Measurements from ENCODE around the gene KCNJ10.

Gene KCNJ10

DNA sequence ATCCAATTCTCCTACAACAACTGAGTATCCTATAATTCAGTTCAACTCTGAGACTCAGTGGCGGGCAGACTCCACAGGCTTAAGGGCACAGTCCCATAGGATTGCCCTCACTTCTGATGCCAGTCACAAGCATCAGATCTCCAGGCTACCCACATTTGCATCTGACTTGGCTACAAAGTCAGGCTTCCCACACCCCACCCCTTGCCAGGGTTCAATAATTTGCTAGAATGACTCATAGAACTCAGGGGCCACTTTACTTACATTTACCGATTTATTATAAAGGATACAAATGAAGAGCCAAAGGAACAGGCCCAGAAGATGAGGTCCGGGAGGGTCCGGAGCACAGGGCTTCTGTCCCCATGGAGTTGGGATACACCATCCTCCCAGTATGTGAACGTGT is 80.0 kb downstream of the KCNJ10 start:
- DNase-seq (ENCODE audit: low spot score) = no peak

DNA sequence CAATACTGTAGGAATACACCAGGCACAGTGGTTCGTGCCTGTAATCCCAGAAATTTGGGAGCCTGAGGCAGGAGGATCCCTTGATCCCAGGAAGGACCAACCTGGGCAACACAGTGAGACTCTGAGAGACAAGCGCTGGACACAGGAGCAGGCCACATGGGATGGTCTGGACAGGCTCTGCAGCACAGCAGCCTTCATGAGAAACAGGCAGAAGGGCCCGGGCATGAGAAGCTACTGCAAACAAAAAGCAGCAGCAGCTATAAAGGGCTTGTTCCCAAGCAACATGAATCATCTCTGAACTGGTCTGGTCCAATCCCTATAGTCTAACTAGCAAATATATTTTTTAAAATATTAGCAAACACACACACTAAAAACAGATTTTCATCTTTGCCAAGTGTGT is 80.4 kb downstream of the KCNJ10 start:
- DNase-seq (ENCODE audit: low spot score) = no peak

GRCh38 chr1:159988006-159988405 is 82.0 kb downstream of the KCNJ10 start:
- DNase-seq (ENCODE audit: low spot score) = no peak

GRCh38 chr1:159987186-159987585 is 82.8 kb downstream of the KCNJ10 start:
- DNase-seq (ENCODE audit: low spot score) = no peak

GRCh38 chr1:159986531-159986930 is 83.4 kb downstream of the KCNJ10 start:
- DNase-seq (ENCODE audit: low spot score) = no peak

DNA sequence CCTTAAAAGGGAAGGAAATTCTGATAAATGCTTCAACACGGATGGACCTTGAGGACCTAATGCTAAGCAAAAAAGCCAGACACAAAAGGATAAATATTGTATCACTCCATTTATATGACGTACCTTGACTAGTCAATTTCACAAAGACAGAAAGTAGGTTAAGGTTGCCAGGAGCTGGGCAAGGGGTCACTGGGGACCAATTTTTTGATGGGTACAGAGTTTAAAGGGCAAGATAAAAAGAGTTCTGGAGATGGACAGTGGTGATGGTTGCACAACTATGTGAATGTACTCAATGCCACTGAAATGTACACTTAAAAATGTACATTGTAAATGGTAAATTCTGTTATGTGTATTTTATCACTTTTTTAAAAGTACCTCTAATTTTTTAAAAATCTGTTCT is 83.9 kb downstream of the KCNJ10 start:
- no peak for DNase-seq (ENCODE audit: low spot score)

- no peak for DNase-seq (ENCODE audit: low spot score)
These were observed 84.5 kb downstream of the KCNJ10 start for GRCh38 chr1:159985473-159985872.

GRCh38 chr1:159983681-159984080 is 86.3 kb downstream of the KCNJ10 start:
- DNase-seq (ENCODE audit: low spot score) = no peak

DNA sequence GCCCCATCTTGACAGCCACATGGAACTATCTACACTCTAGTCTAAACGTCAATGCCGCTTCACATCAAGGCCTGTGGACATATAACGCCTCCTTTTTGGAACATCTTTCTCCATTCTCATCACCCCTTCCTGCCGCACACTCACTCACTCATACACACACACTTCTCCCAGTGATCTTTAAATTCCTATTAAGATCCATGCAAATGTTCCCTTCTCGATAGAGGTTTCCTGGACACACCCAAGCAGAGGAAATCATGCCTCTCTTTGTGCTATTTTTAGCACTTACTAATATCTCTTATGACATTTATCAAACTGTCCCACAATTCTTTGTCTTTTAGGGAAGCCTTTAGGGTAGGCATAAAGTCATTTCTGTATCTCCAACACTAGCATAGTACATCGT is 87.7 kb downstream of the KCNJ10 start:
- no peak for DNase-seq (ENCODE audit: low spot score)

GRCh38 chr1:159981351-159982055 is 88.5 kb downstream of the KCNJ10 start:
- DNase-seq (ENCODE audit: low spot score) = no peak

DNA sequence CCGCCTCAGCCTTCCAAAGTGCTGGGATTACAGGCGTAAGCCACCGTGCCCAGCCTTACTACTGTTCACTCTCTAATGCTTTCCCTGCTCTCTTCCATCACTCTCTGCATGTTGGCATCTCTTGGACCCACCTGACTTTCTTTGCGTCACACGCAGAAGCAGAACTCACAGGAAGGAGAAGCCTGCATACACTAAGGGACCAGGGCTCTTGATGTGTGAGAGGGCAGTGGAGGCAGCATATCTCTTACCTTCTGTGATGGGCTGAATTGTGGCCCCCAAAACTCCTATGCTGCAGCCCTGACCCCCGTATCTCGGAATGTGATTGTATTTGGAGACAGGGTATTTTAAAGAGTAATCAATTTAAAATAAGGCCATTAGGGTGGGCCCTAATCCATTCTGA is 89.2 kb downstream of the KCNJ10 start:
- DNase-seq (ENCODE audit: low spot score) = no peak

DNA sequence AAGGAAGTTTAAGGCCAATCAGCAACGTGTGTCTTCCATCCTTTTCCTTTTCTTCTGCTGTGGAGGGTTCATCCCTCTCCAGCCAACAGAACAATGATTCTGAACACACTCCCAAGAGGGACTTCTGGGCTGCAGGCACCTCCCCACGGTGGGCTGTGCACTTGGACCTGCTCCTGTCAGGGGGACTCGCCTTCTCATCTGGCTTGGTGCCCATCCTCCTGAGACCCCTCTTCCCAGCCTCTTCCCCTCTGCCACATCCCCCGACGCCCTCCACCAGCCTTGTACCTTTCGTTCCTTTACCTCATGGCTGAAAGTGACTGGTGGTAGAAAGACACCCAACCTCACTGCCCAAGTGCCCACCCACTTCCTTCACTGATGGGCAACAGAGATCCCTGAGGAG is 89.9 kb downstream of the KCNJ10 start:
- DNase-seq (ENCODE audit: low spot score) = no peak

GRCh38 chr1:159979257-159979656 is 90.7 kb downstream of the KCNJ10 start:
- DNase-seq (ENCODE audit: low spot score) = no peak

DNA sequence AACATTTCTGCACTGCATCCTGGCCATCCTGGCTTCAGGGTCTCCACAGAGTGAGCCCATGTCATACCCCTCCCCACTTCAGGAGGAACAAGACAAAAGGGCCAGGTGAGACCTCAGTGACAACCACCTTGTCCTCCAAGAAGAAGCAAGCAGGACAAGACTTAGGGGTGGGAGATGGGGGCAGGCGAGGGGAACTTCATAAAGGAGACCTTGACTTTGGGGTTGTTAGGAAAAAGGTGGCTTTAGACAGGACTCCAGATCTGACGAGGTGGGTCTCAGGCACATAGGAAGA is 91.9 kb downstream of the KCNJ10 start:
- DNase-seq (ENCODE audit: low spot score) = no peak

DNA sequence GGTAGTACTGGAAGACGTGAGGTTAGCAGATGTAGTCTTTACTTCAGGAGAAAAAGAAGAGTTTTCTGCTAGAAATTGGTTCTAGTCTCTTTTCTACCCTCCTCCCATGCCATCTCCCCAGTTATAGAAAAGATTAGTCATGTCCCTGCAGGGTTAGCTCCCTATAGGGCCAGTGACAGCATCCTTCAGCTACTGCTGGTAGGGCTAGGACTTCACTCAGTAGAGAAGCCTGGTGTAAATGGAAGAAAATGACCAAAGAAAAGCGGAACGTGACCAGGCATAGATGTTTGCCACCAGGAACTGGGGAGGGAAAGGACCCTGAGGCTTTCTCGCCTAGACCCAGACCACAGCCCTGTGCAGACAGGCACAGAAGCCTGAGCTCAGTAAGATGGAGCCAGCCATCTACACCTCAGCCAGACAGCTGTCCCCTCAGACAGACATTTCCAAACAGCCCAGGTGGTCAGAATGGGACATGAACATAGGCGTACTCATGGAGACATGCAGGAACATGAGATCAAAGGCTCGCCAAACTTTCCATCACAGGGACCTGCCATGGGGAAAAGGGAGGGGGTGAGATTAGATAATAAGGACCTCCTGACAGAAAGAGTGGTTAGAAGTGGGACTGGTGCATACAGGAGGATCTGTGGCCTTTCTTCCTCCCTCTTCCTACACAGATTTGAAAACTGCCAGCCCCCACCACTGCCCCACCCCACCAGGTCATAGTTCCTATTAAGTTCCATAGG is 92.4 kb downstream of the KCNJ10 start:
- DNase-seq (ENCODE audit: low spot score) = no peak

- DNase-seq (ENCODE audit: low spot score) = no peak
These were observed 95.5 kb downstream of the KCNJ10 start for GRCh38 chr1:159974350-159974965.

DNA sequence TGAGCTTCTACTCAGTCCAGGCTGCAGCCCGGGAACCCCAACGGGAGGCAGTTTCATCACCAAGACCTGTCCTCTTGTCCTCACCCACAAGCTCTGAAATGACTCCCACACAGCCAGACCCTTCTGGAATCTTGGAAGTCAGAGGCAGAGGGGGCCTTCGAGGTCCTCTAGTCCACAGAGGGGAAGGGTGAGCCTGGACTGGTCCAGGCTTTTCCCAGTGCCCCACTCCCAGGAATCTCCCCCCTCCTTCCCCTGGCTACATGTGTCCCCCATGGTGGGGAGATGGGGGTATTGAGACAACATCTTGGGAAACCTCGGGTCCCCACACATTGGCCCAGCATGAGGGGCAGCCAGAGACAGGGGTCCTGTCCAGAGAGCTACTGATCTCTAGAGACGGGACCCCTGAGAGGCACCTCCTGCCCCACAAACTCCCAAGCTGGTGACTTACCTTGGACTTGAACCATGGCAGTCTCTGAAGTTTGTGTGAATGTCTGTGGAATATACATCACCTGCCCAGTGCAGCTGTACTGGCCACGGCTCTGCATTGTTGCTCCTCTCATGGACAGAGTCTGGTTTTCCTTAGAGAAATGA is 96.5 kb downstream of the KCNJ10 start:
- no peak for DNase-seq (ENCODE audit: low spot score)

GRCh38 chr1:159972443-159973205 is 97.3 kb downstream of the KCNJ10 start:
- no peak for DNase-seq (ENCODE audit: low spot score)

DNA sequence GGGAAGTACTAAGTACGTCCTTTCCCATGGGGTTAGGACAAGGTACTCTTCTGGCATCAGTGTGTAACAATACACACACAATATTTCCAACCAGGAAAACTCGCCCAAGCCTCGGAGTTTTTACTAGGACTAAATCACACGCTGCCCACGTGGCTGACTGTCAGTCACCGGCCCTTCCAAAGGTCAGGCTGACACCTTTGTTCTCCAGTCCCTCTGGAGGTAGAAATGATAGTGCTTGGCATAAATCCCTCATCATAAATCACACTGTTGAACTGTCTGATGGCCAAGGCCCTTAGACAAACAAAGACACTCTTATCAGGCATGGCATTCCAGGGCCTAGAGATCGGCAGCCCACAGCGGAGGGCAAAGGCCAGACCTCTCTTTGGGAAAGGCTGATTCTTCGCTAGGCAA is 99.0 kb downstream of the KCNJ10 start:
- peak; percentile 83 for DNase-seq (ENCODE audit: low spot score)

DNA sequence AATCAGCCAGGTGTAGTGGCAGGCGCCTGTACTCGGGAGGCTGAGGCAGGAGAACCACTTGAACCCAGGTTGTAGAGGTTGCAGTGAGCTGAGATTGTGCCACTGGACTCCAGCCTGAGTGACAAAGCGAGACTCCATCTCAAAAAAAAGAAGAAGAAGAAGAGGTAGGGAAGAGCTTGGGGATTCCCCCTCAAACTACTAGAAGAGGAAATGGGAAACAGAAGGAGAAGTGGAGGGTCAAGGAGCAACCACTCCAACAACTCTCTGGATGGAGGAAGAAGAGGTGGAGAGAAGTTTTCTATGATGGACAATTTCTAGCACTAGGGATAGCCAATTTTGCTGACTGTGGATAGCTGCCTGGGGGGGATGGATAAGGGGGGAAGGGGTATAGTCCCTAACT is 101.1 kb downstream of the KCNJ10 start:
- DNase-seq (ENCODE audit: low spot score) = no peak

- no peak for DNase-seq (ENCODE audit: low spot score)
These were observed 104.7 kb downstream of the KCNJ10 start for GRCh38 chr1:159965263-159965662.

- DNase-seq (ENCODE audit: low spot score) = no peak
These were observed 105.8 kb downstream of the KCNJ10 start for GRCh38 chr1:159964144-159964543.

All from SW480 (cell line).